ENCODE measurements around the gene DHRSX. TPM values are rescaled to one million over a fixed set of nuclear protein-coding genes. Genes with fewer than 3 reads are reported as not detected.

The DHRSX gene
- total and polyA plus RNA-seq, 2 of the 8 experiments (the other 6 are each of a cell fraction or from before 2014, with no cell fraction given) = 35.1 to 43.4 TPM

- TF ChIP-seq HDAC2 (IDR thresholded peaks at IDR 0.05; ENCODE audit: borderline replicate concordance in 1 of 2, low read depth in 2 of 2, low read length in 2 of 2) (no peak), PHF8 (conservative IDR thresholded peaks at IDR 0.05; ENCODE audit: low read depth, low read length) (no peak), CBX5 (IDR thresholded peaks at IDR 0.05; ENCODE audit: low read depth, low read length) (no peak), SP1 (IDR thresholded peaks at IDR 0.05; ENCODE audit: low read depth, low read length) (no peak), CBX8 (IDR thresholded peaks at IDR 0.05; ENCODE audit: borderline replicate concordance, low read depth, low read length) (no peak), TCF12 (IDR thresholded peaks at IDR 0.05; ENCODE audit: low read depth, low read length) (no peak), RBBP5 (IDR thresholded peaks at IDR 0.05; ENCODE audit: borderline replicate concordance, low read depth, low read length) (no peak)
These were observed 68.4 kb downstream of the DHRSX start (continued) for GRCh38 chrX:2432298-2432863.
